Measurements from ENCODE around the gene NKX2-4.
"Not testable (repeated sequence)": the region's sequence is repeated elsewhere in the genome, so short reads cannot be mapped to it uniquely, and the experiment has no call there.

NKX2-4 gene

DNA sequence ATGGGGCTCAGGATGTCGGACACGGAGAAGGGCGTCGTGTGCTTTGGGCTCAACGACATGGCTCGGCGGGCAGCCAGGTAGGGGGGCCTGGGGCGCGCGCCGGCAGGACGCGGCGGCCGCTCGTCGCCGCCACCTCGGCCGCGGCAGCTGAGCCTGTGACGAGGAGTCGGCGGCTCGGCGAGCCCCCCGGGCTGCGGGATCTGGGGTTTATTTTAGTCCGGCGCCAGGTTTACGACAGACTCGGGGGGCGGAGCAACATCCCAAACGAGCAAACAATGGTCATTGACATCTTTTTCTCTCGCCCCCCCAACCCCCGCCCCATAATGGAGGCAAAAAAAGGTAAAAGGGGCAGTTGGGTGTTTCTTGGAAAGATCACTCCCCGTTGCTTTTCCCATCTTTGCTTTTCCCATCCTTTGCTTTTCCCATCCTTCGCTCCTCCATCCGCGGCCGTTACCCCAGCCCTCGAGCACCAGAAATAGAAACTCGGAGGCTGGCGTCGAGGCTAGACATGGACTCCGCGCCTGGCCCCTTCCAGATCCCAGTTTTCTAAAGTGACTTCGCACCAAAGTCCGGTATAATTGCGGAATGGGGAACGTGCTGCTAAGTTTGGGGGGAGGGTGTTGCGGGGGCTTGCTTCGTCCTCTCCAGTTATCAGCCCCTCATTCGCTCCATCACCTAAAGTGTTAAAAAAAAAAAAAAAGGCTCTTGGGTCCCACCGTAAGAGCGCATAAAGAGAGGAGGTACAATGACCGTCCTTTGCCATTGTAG is at the start of gene NKX2-4:
NKX2-4 (minus strand) TSS at position 186 of the 768 bp plus-strand sequence; CDS start at position 59, 127 bp downstream.
- H3K36me3 ChIP-seq (ENCODE audit: control insufficient read depth, low read depth, low read length) = no peaks in the 10 kb centered on the region
- H3K9me3 ChIP-seq (ENCODE audit: control insufficient read depth, low read depth, low read length) = no peaks in the 10 kb centered on the region
- no peak within 1 kb of the TSS for H3K9ac ChIP-seq (ENCODE audit: low read length)
- peaks cover 100% of the 10 kb centered on the region for H3K27me3 ChIP-seq (ENCODE audit: control insufficient read depth, insufficient read depth, low read length)
- H3K27ac ChIP-seq (ENCODE audit: low read length) = no peak within 1 kb of the TSS
- no peak within 1 kb of the TSS for H3K4me3 ChIP-seq (ENCODE audit: low read length)
- H3K4me1 ChIP-seq (ENCODE audit: control insufficient read depth, low read depth, low read length) = no peaks in the 10 kb centered on the region

DNA sequence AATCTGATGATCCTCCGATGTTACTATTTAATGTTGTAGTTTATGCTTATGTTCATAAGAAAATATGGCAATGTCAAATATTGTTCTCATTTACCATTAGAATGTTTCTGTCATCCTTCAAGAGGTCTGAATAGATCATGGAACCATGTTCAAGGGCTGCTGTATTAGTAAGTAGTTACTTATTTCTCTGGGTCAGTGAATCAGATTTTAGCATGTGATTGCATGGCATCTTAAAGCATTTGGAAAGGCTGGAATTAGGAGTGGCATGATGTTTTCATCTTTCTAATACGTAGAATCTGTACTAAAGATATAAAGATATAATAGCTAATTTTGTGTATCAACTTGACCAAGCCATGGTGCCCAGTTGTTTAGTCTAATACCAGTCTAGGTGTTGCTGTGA is 40.5 kb upstream of the NKX2-4 start:
- Histone ChIP-seq H3K27me3 (ENCODE audit: control insufficient read depth, insufficient read depth, low read length) (no peaks in the 10 kb centered on the region), H3K9ac (ENCODE audit: low read length) (no peak overlapping the region), H3K27ac (ENCODE audit: low read length) (no peak overlapping the region), H3K9me3 (ENCODE audit: control insufficient read depth, low read depth, low read length) (no peaks in the 10 kb centered on the region), H3K36me3 (ENCODE audit: control insufficient read depth, low read depth, low read length) (no peaks in the 10 kb centered on the region), H3K4me3 (ENCODE audit: low read length) (no peak overlapping the region), H3K4me1 (ENCODE audit: control insufficient read depth, low read depth, low read length) (peaks cover 6% of the 10 kb centered on the region)

DNA sequence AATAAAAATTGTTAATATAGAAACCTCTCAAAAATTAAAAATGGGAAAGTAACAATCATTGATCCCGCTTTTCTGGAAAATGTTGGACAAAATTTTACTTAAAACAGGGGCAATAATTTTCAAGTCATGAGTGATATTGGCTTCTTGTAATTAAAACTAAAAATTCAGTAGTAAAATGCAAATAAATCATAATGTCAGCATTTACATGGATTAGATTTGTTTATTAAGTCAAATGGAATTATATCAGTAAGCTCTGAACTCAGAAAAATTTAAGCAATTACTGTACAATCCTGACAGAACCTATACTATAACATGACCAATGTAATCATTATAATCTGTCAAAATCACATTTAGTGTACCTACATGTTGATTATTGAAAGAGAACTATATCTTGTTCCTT is 39.9 kb upstream of the NKX2-4 start:
- Histone ChIP-seq H3K27ac (ENCODE audit: low read length) (no peak overlapping the region), H3K4me1 (ENCODE audit: control insufficient read depth, low read depth, low read length) (peaks cover 6% of the 10 kb centered on the region), H3K9ac (ENCODE audit: low read length) (no peak overlapping the region), H3K9me3 (ENCODE audit: control insufficient read depth, low read depth, low read length) (no peaks in the 10 kb centered on the region), H3K4me3 (ENCODE audit: low read length) (no peak overlapping the region), H3K27me3 (ENCODE audit: control insufficient read depth, insufficient read depth, low read length) (no peaks in the 10 kb centered on the region), H3K36me3 (ENCODE audit: control insufficient read depth, low read depth, low read length) (no peaks in the 10 kb centered on the region)

DNA sequence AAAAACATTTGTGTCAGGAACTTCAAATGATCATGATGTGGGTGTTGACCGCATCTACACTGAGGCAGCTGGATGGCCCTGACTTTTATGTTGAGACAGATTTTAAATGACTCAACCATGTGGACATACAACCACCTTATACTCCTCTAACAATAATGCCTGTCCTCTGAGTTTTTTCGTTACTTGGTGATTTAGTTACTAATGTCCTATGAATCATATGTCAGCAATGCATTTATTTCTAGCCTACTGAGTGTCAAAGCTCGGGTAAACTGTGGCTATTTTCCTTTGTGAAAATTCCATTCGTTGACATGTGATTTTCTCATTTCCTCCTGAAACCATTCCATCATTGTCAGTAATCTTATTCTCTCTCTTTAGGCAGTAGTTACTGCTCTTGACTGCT is 38.9 kb upstream of the NKX2-4 start:
- Histone ChIP-seq H3K9me3 (ENCODE audit: control insufficient read depth, low read depth, low read length) (no peaks in the 10 kb centered on the region), H3K36me3 (ENCODE audit: control insufficient read depth, low read depth, low read length) (no peaks in the 10 kb centered on the region), H3K4me1 (ENCODE audit: control insufficient read depth, low read depth, low read length) (peaks cover 6% of the 10 kb centered on the region), H3K27me3 (ENCODE audit: control insufficient read depth, insufficient read depth, low read length) (no peaks in the 10 kb centered on the region), H3K9ac (ENCODE audit: low read length) (no peak overlapping the region), H3K27ac (ENCODE audit: low read length) (no peak overlapping the region), H3K4me3 (ENCODE audit: low read length) (no peak overlapping the region)

DNA sequence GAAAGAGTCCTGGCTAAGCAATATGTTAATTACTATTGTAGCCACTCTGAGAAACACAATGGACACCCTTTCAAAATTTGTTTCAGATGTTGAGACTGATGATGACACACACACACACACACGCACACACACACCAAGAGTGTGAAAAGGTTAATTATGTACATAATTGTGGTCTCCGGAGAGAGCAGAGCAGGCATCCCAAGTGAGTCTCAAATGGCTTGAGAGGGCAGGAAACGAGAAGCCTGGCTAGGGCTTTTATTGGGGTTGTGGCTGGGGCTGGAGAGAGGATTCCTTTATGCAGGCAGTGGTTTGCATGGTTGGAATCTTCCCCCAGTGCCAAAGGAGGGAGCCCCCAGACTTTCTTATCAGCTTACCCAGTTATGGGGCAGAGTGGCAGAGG is 38.2 kb upstream of the NKX2-4 start:
- no peak overlapping the region for H3K27ac ChIP-seq (ENCODE audit: low read length)
- no peaks in the 10 kb centered on the region for H3K9me3 ChIP-seq (ENCODE audit: control insufficient read depth, low read depth, low read length)
- H3K4me3 ChIP-seq (ENCODE audit: low read length) = no peak overlapping the region
- H3K9ac ChIP-seq (ENCODE audit: low read length) = no peak overlapping the region
- peaks cover 6% of the 10 kb centered on the region for H3K4me1 ChIP-seq (ENCODE audit: control insufficient read depth, low read depth, low read length)
- H3K36me3 ChIP-seq (ENCODE audit: control insufficient read depth, low read depth, low read length) = no peaks in the 10 kb centered on the region
- H3K27me3 ChIP-seq (ENCODE audit: control insufficient read depth, insufficient read depth, low read length) = no peaks in the 10 kb centered on the region

DNA sequence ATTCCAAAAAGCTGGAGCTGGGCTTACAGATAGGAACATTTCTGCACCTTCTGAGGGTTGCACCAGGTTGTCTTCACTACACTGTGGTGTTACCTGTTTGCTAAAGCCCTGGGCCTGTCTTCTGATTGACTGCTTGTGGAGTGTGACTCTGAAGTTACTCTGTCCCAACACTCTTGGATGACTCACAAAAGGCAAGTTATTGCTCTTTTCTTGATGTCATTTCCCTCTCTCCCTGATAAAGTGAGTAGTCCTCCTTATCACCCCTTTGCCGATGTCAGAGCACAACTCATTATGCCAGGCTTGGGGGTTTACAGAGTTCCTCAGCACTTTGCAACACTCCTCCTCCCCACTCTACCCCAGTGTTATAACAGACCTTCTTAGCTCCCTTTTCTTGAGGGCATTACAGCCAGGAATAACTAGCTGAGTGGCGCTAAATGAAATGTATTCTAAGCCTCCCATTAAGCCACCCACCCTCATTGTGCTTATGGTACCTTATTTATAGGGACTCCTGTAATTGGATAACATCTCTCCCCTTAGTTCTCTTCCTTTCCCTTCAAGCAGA is 36.1 kb upstream of the NKX2-4 start:
- Histone ChIP-seq H3K27me3 (ENCODE audit: control insufficient read depth, insufficient read depth, low read length) (no peaks in the 10 kb centered on the region), H3K4me1 (ENCODE audit: control insufficient read depth, low read depth, low read length) (peaks cover 6% of the 10 kb centered on the region), H3K4me3 (ENCODE audit: low read length) (no peak overlapping the region), H3K27ac (ENCODE audit: low read length) (no peak overlapping the region), H3K36me3 (ENCODE audit: control insufficient read depth, low read depth, low read length) (no peaks in the 10 kb centered on the region), H3K9me3 (ENCODE audit: control insufficient read depth, low read depth, low read length) (no peaks in the 10 kb centered on the region), H3K9ac (ENCODE audit: low read length) (no peak overlapping the region)

DNA sequence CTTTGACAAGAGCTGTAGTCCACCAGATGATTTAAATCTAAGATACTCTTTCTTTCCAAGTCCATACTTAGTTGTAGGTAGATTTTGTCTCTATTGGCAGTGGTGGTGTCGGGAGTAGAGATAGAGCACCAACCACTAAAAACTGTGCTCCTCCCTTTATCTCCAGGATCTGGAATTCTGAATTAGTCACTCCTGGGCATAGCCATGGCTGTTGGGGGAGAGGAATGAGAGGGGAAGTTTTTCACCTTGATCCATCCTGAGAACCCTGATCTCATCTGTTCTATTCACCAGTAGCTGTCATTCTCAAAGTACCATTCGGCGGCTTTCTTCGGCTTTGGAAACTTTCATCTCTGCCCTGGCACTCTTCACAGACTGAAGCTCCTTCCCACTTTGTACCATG is 35.6 kb upstream of the NKX2-4 start:
- Histone ChIP-seq H3K4me3 (ENCODE audit: low read length) (no peak overlapping the region), H3K36me3 (ENCODE audit: control insufficient read depth, low read depth, low read length) (no peaks in the 10 kb centered on the region), H3K27me3 (ENCODE audit: control insufficient read depth, insufficient read depth, low read length) (no peaks in the 10 kb centered on the region), H3K27ac (ENCODE audit: low read length) (no peak overlapping the region), H3K4me1 (ENCODE audit: control insufficient read depth, low read depth, low read length) (peaks cover 6% of the 10 kb centered on the region), H3K9ac (ENCODE audit: low read length) (no peak overlapping the region), H3K9me3 (ENCODE audit: control insufficient read depth, low read depth, low read length) (no peaks in the 10 kb centered on the region)

DNA sequence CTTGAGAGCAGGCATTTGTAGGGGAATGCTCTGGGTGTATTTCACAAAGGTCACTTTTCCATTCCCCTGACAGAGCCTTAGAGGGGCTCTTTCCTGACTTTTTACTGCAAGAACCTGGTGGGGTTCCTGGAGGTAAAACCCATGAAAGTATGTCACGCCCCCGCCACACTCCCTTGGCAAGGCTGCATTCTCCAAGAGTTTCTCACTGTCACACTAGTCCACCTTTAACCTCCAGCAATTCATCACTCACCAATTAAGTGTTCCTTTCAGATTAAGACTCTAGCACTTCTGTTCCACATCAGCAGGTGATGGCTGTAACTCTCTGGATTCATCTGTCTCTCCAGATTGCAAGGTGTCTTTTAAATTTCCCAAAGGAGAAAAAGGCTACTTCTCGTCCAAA is 32.7 kb upstream of the NKX2-4 start:
- no peaks in the 10 kb centered on the region for H3K36me3 ChIP-seq (ENCODE audit: control insufficient read depth, low read depth, low read length)
- H3K9me3 ChIP-seq (ENCODE audit: control insufficient read depth, low read depth, low read length) = no peaks in the 10 kb centered on the region
- no peak overlapping the region for H3K27ac ChIP-seq (ENCODE audit: low read length)
- H3K9ac ChIP-seq (ENCODE audit: low read length) = no peak overlapping the region
- no peak overlapping the region for H3K4me3 ChIP-seq (ENCODE audit: low read length)
- no peaks in the 10 kb centered on the region for H3K4me1 ChIP-seq (ENCODE audit: control insufficient read depth, low read depth, low read length)
- H3K27me3 ChIP-seq (ENCODE audit: control insufficient read depth, insufficient read depth, low read length) = no peaks in the 10 kb centered on the region

DNA sequence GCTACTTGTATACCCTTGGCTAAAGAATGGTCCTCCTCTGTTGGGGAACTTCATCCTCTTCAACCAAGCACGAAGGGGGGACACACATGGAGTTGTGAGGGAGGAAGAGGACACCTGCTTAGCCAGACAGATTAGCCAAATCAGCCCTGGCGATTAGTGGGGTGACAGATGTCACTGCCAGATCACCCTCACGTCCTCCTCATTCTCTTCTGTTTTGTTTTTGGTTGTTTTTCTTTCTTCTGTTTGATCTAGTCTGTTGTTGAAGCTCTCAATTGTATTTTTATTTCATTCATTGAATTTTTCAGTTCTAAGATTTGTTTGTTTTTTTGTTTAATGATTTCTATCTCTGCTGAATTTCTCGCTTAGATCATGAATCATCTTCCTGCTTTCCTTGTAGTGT is 27.5 kb upstream of the NKX2-4 start:
- Histone ChIP-seq H3K4me3 (ENCODE audit: low read length) (no peak overlapping the region), H3K9me3 (ENCODE audit: control insufficient read depth, low read depth, low read length) (no peaks in the 10 kb centered on the region), H3K36me3 (ENCODE audit: control insufficient read depth, low read depth, low read length) (no peaks in the 10 kb centered on the region), H3K27ac (ENCODE audit: low read length) (no peak overlapping the region), H3K9ac (ENCODE audit: low read length) (no peak overlapping the region), H3K27me3 (ENCODE audit: control insufficient read depth, insufficient read depth, low read length) (no peaks in the 10 kb centered on the region), H3K4me1 (ENCODE audit: control insufficient read depth, low read depth, low read length) (no peaks in the 10 kb centered on the region)

DNA sequence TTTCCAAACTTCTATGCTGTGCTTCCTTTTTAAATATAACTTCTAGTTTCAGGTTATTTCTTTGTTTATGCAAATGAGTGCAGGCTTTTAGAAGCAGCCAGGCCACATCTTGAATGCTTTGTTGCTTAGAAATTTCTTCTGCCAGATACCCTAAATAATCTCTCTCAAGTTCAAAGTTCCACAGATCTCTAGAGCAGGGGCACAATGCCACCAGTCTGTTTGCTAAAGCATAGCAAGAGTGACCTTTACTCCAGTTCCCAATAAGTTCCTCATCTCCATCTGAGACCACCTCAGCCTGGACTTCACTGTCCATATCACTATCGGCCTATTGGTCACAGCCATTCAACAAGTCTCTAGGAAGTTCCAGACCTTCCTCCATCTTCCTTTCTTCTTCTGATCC is 26.4 kb upstream of the NKX2-4 start:
- not testable (repeated sequence) for H3K4me3 ChIP-seq (ENCODE audit: low read length); H3K9ac ChIP-seq (ENCODE audit: low read length); H3K27me3 ChIP-seq (ENCODE audit: control insufficient read depth, insufficient read depth, low read length); H3K36me3 ChIP-seq (ENCODE audit: control insufficient read depth, low read depth, low read length); H3K4me1 ChIP-seq (ENCODE audit: control insufficient read depth, low read depth, low read length); H3K9me3 ChIP-seq (ENCODE audit: control insufficient read depth, low read depth, low read length); H3K27ac ChIP-seq (ENCODE audit: low read length)

DNA sequence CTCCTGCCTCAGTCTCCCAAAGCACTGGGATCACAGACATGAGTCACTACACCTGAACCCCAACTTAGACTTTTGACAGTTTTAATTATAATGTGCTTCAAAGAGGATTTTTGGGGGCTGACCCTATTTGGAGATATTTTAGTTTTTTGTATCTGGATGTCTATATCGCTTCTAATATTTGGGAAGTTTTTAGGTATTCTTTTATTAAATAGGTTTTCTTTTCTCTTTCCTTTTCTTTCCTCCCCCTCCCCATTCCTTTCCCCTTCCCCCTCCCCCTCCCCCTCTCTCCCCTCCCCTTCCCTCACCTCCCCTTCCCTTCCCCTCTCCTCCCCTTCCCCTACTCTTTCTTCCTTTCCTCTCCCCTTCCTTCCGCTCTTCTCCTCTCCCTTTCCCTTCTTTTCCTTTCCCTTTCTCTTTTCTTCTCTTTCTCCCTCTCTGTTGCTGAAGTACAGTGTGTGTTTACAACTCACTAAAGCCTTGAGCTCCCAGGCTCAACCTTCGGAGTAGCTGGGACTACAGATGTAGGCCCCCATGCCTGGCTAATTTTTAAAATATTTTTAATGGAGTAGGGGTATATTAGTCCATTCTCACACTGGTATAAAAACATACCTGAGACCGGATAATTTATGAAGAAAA is 24.4 kb upstream of the NKX2-4 start:
- Histone ChIP-seq H3K4me3 (ENCODE audit: low read length) (no peak overlapping the region), H3K9me3 (ENCODE audit: control insufficient read depth, low read depth, low read length) (no peaks in the 10 kb centered on the region), H3K36me3 (ENCODE audit: control insufficient read depth, low read depth, low read length) (no peaks in the 10 kb centered on the region), H3K27ac (ENCODE audit: low read length) (no peak overlapping the region), H3K4me1 (ENCODE audit: control insufficient read depth, low read depth, low read length) (no peaks in the 10 kb centered on the region), H3K9ac (ENCODE audit: low read length) (no peak overlapping the region), H3K27me3 (ENCODE audit: control insufficient read depth, insufficient read depth, low read length) (no peaks in the 10 kb centered on the region)

DNA sequence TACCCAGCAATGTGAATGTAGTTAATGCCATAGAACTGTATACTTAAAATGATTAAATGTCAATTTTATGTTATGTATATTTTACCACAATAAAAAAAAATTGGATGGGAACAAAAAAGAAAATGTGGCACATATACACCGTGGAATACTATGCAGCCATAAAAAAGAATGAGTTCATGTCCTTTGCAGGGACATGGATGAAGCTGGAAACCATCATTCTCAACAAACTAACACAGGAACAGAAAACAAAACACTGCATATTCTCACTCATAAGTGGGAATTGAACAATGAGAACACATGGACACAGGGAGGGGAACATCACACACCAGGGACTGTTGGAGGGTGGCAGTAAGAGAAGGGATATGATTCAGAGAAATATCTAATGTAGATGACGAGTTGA is 21.8 kb upstream of the NKX2-4 start:
- not testable (repeated sequence) for H3K9me3 ChIP-seq (ENCODE audit: control insufficient read depth, low read depth, low read length); H3K4me3 ChIP-seq (ENCODE audit: low read length); H3K4me1 ChIP-seq (ENCODE audit: control insufficient read depth, low read depth, low read length); H3K27ac ChIP-seq (ENCODE audit: low read length); H3K36me3 ChIP-seq (ENCODE audit: control insufficient read depth, low read depth, low read length); H3K9ac ChIP-seq (ENCODE audit: low read length); H3K27me3 ChIP-seq (ENCODE audit: control insufficient read depth, insufficient read depth, low read length)
